Panc1 (cell line): Measurements from ENCODE around the gene MCAM. TPM values are rescaled to one million over a fixed set of nuclear protein-coding genes. Genes with fewer than 3 reads are reported as not detected.

Source experiments
- ATAC-seq: fragments of 200-7000 bp; cut with Tn5 transposase; 2 replicates; pipeline ENCODE4 v1.9.1; 2020; ENCODE audit warnings: mild to moderate bottlenecking, moderate library complexity
- BruUV-seq: library from RNA; stranded (reverse); fragments of 400-500 nt; replicated peaks from 2 replicates; lab custom pipeline; 2021; lab: Mats Ljungman, UMichigan
- CTCF ChIA-PET: fragments of 300-600 bp; sonication (Branson Sonifier 250); formaldehyde crosslinking; loops from one replicate; lab custom pipeline; 2022; ENCODE audit warnings: antibody characterized with exemption; lab: Charles Lee
- POLR2A ChIA-PET: fragments of 300-600 bp; sonication (Branson Sonifier 250); formaldehyde crosslinking; loops from one replicate; lab custom pipeline; 2022; ENCODE audit warnings: antibody characterized with exemption; lab: Charles Lee
- DNase-seq: peaks from one replicate; pipeline ENCODE4 v3.0.0-alpha.2; 2010; ENCODE audit warnings: low read depth, low spot score
- H3K27ac ChIP-seq: 2 replicates; pipeline ENCODE4 v1.5.1; 2011; ENCODE audit warnings: mild to moderate bottlenecking, low read length, inconsistent platforms
- H3K27me3 ChIP-seq: fragments of 200-500 bp; sonication (Bioruptor generic); 2 replicates; pipeline ENCODE4 v1.6.0; 2014; ENCODE audit warnings: low read length, inconsistent platforms; ENCODE audit not compliant: control insufficient read depth, insufficient read depth
- H3K36me3 ChIP-seq: fragments of 200-500 bp; sonication (Bioruptor generic); 2 replicates; pipeline ENCODE4 v1.5.1; 2014; ENCODE audit warnings: inconsistent platforms, mild to moderate bottlenecking, low read length, moderate library complexity; ENCODE audit not compliant: control insufficient read depth, insufficient read depth
- H3K4me1 ChIP-seq: 2 replicates; pipeline ENCODE4 v1.5.1; 2011; ENCODE audit warnings: inconsistent platforms, mild to moderate bottlenecking, low read length, moderate library complexity; ENCODE audit not compliant: control insufficient read depth, insufficient read depth
- H3K4me3 ChIP-seq, 2 experiments: 2 replicates each; pipeline ENCODE4 v1.5.1; 2011 to 2012; ENCODE audit warnings: low read depth in 2 of 2, low read length in 2 of 2, mild to moderate bottlenecking in 2 of 2, inconsistent platforms in 1 of 2, moderate library complexity in 1 of 2
- H3K9me3 ChIP-seq: fragments of 200-500 bp; sonication (Bioruptor generic); 2 replicates; pipeline ENCODE4 v1.5.1; 2014; ENCODE audit warnings: low read depth, mild to moderate bottlenecking, inconsistent platforms, low read length, moderate library complexity; ENCODE audit not compliant: control insufficient read depth, insufficient read depth
- CTCF ChIP-seq: fragments of 450-650 bp; IDR thresholded peaks from 2 replicates; pipeline ENCODE4 v1.5.1; 2017; ENCODE audit warnings: mild to moderate bottlenecking
- POLR2AphosphoS5 ChIP-seq: IDR thresholded peaks from 2 replicates; pipeline ENCODE4 v1.6.1; 2012; ENCODE audit warnings: mild to moderate bottlenecking, low read depth, low read length, moderate library complexity
- REST ChIP-seq, 2 experiments: IDR thresholded peaks; 2 replicates each; pipeline ENCODE4 v1.6.1; 2011 to 2012; ENCODE audit warnings: low read depth in 2 of 2, control low read depth in 1 of 2, low read length in 1 of 2, mild to moderate bottlenecking in 1 of 2, moderate library complexity in 1 of 2; ENCODE audit not compliant: insufficient read depth in 1 of 2
- SIN3A ChIP-seq: IDR thresholded peaks from 2 replicates; pipeline ENCODE4 v1.6.1; 2012; ENCODE audit warnings: low read depth, mild to moderate bottlenecking, low read length, moderate library complexity, borderline replicate concordance; ENCODE audit not compliant: insufficient read depth
- TCF7L2 ChIP-seq: IDR thresholded peaks from 2 replicates; pipeline ENCODE4 v1.6.1; 2011; ENCODE audit warnings: mild to moderate bottlenecking, low read depth, low read length, inconsistent platforms
- in situ Hi-C: cut with HindIII; loops from 2 replicates; pipeline ENCODE4 v1.10.0; 2016; ENCODE audit warnings: low sequenced_read_pairs, low pct_unique_long_range_greater_than_20kb
- intact Hi-C: fragments of 100-400 bp; cut with micrococcal nuclease; formaldehyde crosslinking; loops from one replicate; pipeline ENCODE4 v1.10.0; 2022; ENCODE audit not compliant: unreplicated experiment
- total RNA-seq: library from RNA; stranded (reverse); gene quantifications from one replicate; pipeline ENCODE4 v1.2.1, GENCODE V29; 2021; ENCODE audit not compliant: unreplicated experiment

MCAM gene
- total RNA-seq, 1 experiment from 2014 or later: 27.2 TPM

- Histone ChIP-seq H3K36me3 (no peaks in the 10 kb centered on the region), H3K9me3 (no peaks in the 10 kb centered on the region), H3K4me3 (no peak overlapping the region), H3K27ac (no peak overlapping the region), H3K4me1 (peaks cover 17% of the 10 kb centered on the region), H3K27me3 (no peaks in the 10 kb centered on the region)
- ChIA-PET POLR2A (no interaction called here), CTCF (interaction anchor here (0.5 to 1.4 kb wide), 2 partner anchors 15 to 31 kb away, joined by 3 to 4 read pairs; no protein-coding TSS in a partner anchor)
- DNase-seq (no peak), ATAC-seq (no peak)
- intact Hi-C loops: no loop called here
- no TSS peak for BruUV-seq
- in situ Hi-C loops: no loop called here
- TF ChIP-seq REST (IDR thresholded peaks at IDR 0.05; ENCODE audit: insufficient read depth in 1 of 2, low read depth in 2 of 2, low read length in 1 of 2) (no peak), POLR2AphosphoS5 (no peak), TCF7L2 (no peak), SIN3A (no peak), CTCF (no peak)
These were observed 25.6 kb upstream of the MCAM start for GRCh38 chr11:119342362-119343130.

- ChIA-PET POLR2A (no interaction called here), CTCF (no interaction called here)
- no TSS peak for BruUV-seq
These were observed 25.0 kb upstream of the MCAM start for GRCh38 chr11:119342023-119342300.

More at GRCh38 chr11:119342023-119342300, 25.0 kb upstream of the MCAM start:
- Histone ChIP-seq H3K4me1 (peaks cover 23% of the 10 kb centered on the region), H3K27ac (no peak overlapping the region), H3K9me3 (no peaks in the 10 kb centered on the region), H3K36me3 (no peaks in the 10 kb centered on the region), H3K27me3 (no peaks in the 10 kb centered on the region), H3K4me3 (no peak overlapping the region)
- ATAC-seq (no peak), DNase-seq (no peak)
- no peak for TF ChIP-seq REST (IDR thresholded peaks at IDR 0.05; ENCODE audit: insufficient read depth in 1 of 2, low read depth in 2 of 2, low read length in 1 of 2)
- no peak for TF ChIP-seq SIN3A
- TF ChIP-seq POLR2AphosphoS5: no peak
- no peak for TF ChIP-seq CTCF
- no peak for TF ChIP-seq TCF7L2
- intact Hi-C loops (no loop called here), in situ Hi-C loops (no loop called here)
